Measurements from ENCODE around the gene SPATA31E1.

Gene SPATA31E1

DNA sequence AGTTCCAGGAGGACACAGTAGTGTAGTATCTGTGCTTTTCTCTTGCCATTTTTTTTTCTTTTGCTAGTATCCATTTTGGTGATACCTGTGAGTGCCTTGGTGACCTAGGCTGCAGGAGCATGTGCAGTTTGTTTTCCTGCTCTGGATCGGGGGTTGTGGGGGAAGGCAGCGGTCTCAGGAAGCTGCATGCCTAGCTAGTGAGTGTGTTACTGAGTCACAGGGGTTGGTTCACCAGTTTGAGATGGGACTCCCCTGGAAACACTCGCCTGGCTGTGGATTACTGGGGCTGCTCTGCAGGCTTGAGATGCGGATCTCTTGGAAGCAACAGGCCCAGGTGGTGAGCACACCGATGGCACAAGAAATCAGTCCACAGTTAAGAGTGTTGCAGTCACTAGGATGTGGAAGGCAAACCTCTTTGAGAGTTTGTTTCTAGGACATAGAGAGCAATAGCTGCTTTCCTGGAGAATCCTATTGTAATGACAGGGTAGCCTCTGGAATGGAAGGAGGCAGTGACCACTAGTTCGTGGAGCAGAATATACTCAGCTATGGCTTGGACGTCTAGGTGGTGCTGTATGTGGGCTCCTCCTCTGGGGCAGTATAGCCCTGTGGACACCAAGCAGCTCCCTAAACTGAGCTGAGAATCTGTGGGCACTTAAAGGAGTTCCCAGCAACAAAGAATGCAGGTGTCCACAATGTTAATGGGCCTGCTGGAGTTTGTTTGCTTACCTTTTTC is 20.0 kb upstream of the SPATA31E1 start:
- no peak for DNase-seq (ENCODE audit: extremely low read depth in 1 of 2, low read depth in 1 of 2)

- DNase-seq (ENCODE audit: extremely low read depth in 1 of 2, low read depth in 1 of 2): no peak
Measured at GRCh38 chr9:87863882-87864465, 18.7 kb upstream of the SPATA31E1 start.

DNA sequence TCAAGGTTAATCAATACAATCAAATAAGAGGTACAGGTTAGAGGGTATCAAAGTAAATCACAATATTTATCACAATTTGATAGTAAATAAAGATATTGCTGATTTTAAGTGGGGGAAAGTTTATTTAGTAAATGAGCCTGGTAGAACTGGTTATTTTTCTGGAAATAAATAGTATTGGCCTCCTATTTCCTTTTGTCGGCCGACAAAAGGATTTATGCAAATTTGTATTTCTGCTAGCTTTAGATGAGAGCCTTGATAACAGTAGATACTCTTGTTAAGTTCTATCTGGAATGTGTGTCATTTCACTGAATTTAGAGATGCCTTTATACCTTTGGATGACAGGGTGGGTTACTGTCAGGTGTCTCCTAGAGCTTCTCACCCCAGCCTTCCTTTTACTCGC is 17.8 kb upstream of the SPATA31E1 start:
- DNase-seq (ENCODE audit: extremely low read depth in 1 of 2, low read depth in 1 of 2): no peak

DNA sequence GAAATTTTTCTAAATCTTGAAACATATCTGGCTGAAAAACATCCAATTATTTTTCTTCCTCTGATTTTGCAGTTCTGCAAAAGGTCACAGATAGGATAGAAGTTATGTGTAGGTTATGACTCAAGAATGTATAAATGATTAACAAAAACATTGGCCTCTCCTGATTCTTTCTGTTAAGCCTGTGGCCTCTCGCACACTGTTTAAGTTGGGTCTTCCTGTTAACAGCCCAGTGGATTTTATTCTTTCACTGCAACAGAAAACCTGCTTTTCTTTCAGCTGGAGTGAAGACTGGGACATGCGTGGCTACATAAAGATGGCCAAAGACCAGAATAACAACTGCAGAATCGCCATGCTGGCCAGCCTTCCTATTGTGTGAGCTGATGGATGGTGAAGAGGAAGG is 17.1 kb upstream of the SPATA31E1 start:
- no peak for DNase-seq (ENCODE audit: extremely low read depth in 1 of 2, low read depth in 1 of 2)

DNA sequence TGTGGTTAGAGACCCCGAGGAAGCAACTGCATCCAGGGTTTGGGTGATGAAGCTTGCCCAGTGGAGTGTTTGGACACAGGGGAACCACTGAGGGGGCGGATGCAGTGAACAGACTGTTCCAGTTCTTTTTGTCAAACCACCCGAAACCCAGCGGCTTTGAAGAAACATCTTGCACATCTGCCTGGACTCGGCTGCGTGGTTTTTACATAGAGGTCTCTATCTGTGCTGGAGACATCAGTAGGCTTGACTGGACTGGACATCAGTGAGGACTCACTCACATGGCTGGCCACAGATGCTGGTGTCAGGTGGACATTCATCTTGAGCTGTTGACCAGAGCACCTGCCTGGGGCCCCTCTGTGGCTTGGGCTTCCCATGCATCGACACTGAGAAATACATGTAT is 15.3 kb upstream of the SPATA31E1 start:
- DNase-seq (ENCODE audit: extremely low read depth in 1 of 2, low read depth in 1 of 2): no peak

DNA sequence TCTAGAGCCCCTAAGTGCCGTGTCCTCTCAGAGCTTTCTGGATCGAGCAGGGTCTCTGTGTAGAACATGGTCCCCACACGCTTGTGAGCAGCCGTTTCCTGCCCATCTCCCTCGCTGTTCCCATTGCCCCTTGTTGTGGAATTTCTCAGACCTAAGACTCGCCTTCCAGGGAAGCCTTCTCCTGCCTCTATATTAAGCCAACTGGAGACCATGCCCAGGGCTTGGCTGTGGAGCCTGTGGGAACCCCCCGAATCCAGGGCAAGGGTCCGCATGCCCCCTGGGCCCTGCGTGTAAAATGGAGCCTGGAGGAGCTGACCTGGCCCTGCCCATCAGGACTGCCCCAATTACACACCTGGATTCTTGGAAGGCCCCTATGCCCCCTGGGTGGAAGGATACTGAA is 14.5 kb upstream of the SPATA31E1 start:
- DNase-seq (ENCODE audit: extremely low read depth in 1 of 2, low read depth in 1 of 2): no peak

GRCh38 chr9:87868635-87869034 is 14.0 kb upstream of the SPATA31E1 start:
- DNase-seq (ENCODE audit: extremely low read depth in 1 of 2, low read depth in 1 of 2): no peak

GRCh38 chr9:87869082-87869481 is 13.6 kb upstream of the SPATA31E1 start:
- no peak for DNase-seq (ENCODE audit: extremely low read depth in 1 of 2, low read depth in 1 of 2)

DNA sequence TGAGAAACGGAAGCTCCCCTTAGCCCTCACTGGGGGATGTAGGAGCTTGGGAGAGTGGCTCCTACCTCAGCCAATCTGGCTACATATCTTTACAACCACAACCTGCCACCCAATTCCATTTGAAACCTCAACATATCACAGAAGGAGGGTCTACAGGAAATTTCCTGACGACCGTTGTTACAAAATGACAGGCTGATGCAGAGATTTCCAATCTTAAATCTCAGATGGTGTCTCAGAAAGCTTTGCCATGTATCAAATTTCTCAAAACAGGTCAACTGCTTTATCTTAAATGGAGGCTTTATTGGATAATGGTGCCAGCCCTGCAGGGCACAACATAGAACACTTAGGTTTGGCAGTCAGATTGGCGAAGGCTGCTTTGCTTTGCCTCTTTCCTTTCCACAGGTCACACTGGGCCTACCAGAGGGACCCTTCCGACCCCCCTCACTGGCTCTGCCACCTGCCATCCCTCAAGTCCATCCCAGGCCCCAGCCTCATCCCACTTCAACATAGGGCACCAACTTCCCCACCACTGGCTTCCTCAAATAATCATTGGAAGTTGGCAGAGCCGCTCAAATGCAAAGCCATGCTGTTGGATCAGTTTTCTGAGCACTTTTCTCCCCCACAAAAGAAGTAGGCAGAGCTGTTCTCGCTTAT is 11.1 kb upstream of the SPATA31E1 start:
- no peak for DNase-seq (ENCODE audit: extremely low read depth in 1 of 2, low read depth in 1 of 2)

DNA sequence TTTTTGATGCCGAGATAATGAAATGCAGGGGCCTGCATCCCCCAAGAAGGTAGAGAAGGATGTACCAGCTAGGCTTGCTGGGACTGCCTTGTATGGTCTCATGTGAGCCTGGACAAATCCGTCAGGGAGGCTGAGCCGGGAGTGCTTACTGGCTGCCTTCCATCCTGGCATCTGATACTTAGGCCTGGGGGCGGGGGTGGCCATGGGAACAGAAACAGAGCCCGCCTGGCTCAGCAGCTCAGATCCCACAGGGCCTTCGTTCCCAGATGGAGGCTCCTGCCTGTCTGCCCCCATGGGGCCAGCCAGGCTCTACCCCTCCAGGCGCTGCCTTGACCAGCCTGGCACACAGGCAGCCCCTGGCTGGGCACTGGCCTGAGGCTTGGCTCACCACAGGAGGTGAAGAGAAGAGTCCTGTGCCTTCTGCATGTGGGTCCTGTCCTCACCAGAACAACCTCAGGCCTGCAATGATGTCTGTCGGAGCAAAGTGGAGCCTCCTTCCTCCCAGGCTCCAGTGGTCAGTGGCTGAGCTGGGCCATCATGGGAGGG is 10.5 kb upstream of the SPATA31E1 start:
- DNase-seq (ENCODE audit: extremely low read depth in 1 of 2, low read depth in 1 of 2): no peak

- no peak for DNase-seq (ENCODE audit: extremely low read depth in 1 of 2, low read depth in 1 of 2)
Measured at GRCh38 chr9:87873607-87874303, 8.9 kb upstream of the SPATA31E1 start.

DNA sequence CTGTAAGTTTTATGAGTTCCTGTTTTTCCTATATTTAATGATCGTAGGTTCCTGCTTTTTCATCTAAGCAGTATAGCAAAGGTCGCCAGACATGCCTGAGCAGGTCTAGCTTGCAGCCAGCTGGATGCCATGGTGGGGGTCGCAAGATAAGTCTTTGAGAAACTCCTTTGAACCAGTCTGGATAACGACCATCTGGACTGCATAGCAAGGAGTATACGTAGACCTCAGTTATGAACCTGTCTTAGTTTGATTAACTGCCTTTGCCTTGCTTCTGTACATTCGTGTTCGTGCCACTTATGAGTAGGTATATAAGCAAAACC is 8.4 kb upstream of the SPATA31E1 start:
- DNase-seq (ENCODE audit: extremely low read depth in 1 of 2, low read depth in 1 of 2): no peak

DNA sequence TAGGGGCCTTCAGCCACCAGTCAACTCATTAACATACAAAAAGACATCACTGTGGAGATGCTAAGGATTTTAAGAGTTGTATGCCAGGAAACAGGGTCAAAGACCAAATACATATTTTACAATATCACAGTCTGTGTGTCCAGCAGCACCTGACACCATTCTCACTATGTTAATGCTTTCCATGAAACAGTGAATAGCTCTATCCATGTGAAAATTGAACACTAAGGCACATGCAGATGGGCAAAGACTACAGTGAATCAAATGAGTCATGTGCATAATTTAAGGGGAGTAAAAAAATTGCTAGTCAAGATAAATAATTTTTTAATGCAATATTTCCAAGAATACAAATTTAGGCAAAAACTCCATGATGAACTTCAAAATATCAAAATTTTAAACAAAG is 7.6 kb upstream of the SPATA31E1 start:
- no peak for DNase-seq (ENCODE audit: extremely low read depth in 1 of 2, low read depth in 1 of 2)

DNA sequence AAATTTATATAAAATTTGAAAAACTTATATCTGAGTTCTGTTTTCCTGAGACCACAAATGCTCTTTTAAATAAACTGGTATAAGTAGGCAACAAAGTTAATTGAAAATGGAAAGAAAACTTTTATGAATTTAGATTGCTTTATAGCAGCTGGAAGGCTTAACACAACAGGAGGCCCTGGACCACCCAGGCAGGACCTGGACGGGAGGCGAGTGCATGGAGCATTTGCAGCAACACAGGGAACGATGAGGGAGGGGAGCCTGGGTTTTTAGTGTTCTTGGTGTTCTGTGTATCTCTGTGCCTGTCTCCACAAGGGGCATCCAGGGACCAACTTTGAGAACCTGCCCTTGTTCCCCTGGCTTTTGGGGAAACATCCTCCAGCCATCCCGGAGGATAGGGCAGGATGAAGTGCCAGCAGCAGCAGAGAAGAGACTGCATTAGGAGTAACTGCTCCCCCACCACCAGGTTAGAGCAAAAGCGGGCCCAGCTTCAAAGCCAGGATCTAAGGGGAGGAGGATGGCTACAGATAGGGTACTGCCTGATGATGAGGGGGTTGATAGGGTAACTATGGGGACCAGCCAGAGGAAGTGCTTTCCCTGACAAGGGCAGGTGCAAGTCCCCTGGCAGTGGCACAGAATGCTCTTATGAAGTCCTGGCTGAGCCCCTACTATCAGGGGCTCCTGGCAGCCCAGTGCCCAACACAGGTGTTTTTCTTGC is 6.7 kb upstream of the SPATA31E1 start:
- no peak for DNase-seq (ENCODE audit: extremely low read depth in 1 of 2, low read depth in 1 of 2)

DNA sequence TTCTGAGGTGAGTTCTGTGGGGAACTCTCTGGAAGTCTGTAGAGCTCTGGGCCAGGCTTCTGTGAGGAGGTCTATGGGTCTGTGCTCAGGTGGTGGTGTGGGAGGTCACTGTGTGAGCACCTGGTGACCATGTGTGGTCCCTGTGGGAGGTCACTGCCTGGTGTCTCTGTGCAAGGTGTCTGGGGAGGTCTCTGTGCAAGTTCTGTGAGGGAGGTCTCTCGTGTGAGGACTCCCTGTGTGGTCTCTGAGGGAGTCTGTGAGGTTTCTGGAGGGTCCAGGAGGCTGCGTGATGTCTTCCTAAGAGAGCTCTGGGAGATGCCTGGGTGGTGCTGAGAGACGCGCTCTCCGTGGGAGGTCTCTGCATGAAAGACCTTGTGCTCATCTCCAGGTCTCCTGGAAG is 6.0 kb upstream of the SPATA31E1 start:
- no peak for DNase-seq (ENCODE audit: extremely low read depth in 1 of 2, low read depth in 1 of 2)

GRCh38 chr9:87878989-87879511 is 3.6 kb upstream of the SPATA31E1 start:
- DNase-seq (ENCODE audit: extremely low read depth in 1 of 2, low read depth in 1 of 2): no peak

DNA sequence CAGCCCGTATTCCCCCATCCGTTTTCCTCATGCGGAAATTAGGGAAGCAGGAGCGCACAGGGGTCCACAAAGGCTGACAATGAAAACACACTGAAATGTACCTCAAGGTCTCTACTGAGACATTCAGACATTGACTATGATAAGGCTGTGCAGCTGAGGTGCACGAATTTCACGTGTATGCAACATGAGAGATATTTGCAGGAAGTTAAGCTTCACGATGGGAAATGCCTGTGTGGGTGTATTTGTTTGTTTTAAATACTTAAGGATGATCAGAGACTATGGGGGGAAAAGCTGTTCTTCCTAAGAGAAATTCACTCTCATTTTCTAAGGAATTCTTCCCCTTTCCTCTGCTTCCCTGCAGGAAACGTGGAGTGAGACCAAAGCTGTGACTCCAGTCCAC is 2.6 kb upstream of the SPATA31E1 start:
- no peak for DNase-seq (ENCODE audit: extremely low read depth in 1 of 2, low read depth in 1 of 2)

GRCh38 chr9:87880683-87881082 is 2.0 kb upstream of the SPATA31E1 start:
- DNase-seq (ENCODE audit: extremely low read depth in 1 of 2, low read depth in 1 of 2): no peak

DNA sequence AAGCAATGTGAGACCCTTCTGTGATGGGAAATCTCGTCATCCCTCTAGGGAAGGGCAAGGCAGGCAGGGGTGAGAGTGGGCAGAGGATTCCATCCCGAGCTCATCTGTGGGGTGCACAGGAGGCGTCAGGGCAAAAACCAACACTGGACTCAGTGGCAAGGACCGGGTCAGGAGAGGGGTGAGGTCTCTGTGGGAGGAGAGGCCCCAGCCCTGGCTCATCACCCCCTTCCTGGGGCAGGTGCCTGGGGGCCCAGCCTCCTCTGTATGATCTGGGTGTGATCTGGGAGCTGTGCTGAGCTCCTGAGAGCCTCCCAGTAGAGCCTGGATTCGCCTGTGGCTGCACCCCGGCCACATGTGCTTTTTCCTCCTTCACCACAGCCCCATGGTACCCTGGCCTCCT is 597 bp downstream of the SPATA31E1 start:
- no peak for DNase-seq (ENCODE audit: extremely low read depth in 1 of 2, low read depth in 1 of 2)

GRCh38 chr9:87883990-87884389 is 1.3 kb downstream of the SPATA31E1 start:
- no peak for DNase-seq (ENCODE audit: extremely low read depth in 1 of 2, low read depth in 1 of 2)

Data from activated CD8-positive, alpha-beta memory T cell treated with anti-CD3 and anti-CD28 coated beads for 1 hour (primary cell).